ENCODE measurements around the gene PPP2R5B.

The PPP2R5B gene

GRCh38 chr11:64926689-64927088, 2.2 kb downstream of the PPP2R5B start:
- no peak overlapping the region for H3K4me3 ChIP-seq (ENCODE audit: low read depth, low read length)
- H3K4me1 ChIP-seq (ENCODE audit: control insufficient read depth, insufficient read depth, low read length), result no peaks in the 10 kb centered on the region
- no peaks in the 10 kb centered on the region for H3K9me3 ChIP-seq (ENCODE audit: control insufficient read depth, insufficient read depth, low read depth, low read length)
- CTCF ChIA-PET, result interaction anchor here (0.6 to 1.1 kb wide), 4 partner anchors 8 to 186 kb away, joined by 3 to 4 read pairs (median 4); no protein-coding TSS in a partner anchor
- POLR2A ChIA-PET, result interaction anchor here (1.3 kb wide), 1 partner anchor 9 kb away, joined by 3 read pairs; the partner anchor contains the start of gene GPHA2
- H3K27ac ChIP-seq (ENCODE audit: extremely low read depth, low read depth, low read length), result no peak overlapping the region
- H3K36me3 ChIP-seq (ENCODE audit: control insufficient read depth in 2 of 2, insufficient read depth in 1 of 2, low read length in 2 of 2), result peaks cover 0 to 43% of the 10 kb centered on the region in 2 experiments; a peak in 1 of 3 replicates
- TF ChIP-seq ZNF350 (tag by site-specific recombination; IDR thresholded peaks at IDR 0.05), result no peak

DNA sequence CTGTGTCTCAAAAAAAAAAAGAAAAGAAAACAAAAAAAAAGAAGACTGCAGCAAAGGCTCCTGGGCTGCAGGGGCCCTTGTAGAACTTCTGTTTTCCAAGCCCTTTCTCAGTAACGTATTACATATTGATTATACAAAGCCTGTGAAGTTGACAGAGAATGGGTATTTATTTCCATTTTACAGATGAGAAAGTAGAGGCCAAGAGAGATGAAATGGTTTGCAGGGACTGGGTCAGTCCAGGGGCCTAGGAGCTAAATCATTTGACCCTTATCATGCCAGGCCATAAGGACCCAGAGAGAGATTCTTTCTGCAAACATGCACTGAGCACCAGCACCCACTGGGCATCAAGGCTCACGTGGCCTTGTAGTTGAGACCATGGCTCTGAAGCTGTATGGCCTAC, 4.5 kb downstream of the PPP2R5B start:
- CTCF ChIA-PET, result no interaction called here
- peaks cover 0 to 65% of the 10 kb centered on the region in 2 experiments; a peak in 1 of 3 replicates for H3K36me3 ChIP-seq (ENCODE audit: control insufficient read depth in 2 of 2, insufficient read depth in 1 of 2, low read length in 2 of 2)

GRCh38 chr11:64929625-64930024, 5.1 kb downstream of the PPP2R5B start:
- Histone ChIP-seq H3K36me3 (ENCODE audit: control insufficient read depth in 2 of 2, insufficient read depth in 1 of 2, low read length in 2 of 2) (peaks cover 0 to 68% of the 10 kb centered on the region in 2 experiments; a peak in 1 of 3 replicates), H3K27ac (ENCODE audit: extremely low read depth, low read depth, low read length) (no peak overlapping the region), H3K9me3 (ENCODE audit: control insufficient read depth, insufficient read depth, low read depth, low read length) (no peaks in the 10 kb centered on the region), H3K4me3 (ENCODE audit: low read depth, low read length) (no peak overlapping the region), H3K4me1 (ENCODE audit: control insufficient read depth, insufficient read depth, low read length) (no peaks in the 10 kb centered on the region)
- CTCF ChIA-PET, result interaction anchor here (0.7 kb wide), 1 partner anchor 84 kb away, joined by 3 read pairs; the partner anchor contains the start of gene ARL2
- POLR2A ChIA-PET, result no interaction called here
- TF ChIP-seq ZNF76 (tag by site-specific recombination; IDR thresholded peaks at IDR 0.05; ENCODE audit: borderline replicate concordance, low read depth), result no peak
- TF ChIP-seq, protein P1, sequence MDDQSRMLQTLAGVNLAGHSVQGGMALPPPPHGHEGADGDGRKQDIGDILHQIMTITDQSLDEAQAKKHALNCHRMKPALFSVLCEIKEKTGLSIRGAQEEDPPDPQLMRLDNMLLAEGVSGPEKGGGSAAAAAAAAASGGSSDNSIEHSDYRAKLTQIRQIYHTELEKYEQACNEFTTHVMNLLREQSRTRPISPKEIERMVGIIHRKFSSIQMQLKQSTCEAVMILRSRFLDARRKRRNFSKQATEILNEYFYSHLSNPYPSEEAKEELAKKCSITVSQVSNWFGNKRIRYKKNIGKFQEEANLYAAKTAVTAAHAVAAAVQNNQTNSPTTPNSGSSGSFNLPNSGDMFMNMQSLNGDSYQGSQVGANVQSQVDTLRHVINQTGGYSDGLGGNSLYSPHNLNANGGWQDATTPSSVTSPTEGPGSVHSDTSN (CRISPR knock-in tag; IDR thresholded peaks at IDR 0.05), result no peak
- no peak for TF ChIP-seq ZNF677 (tag by site-specific recombination; IDR thresholded peaks at IDR 0.05)
- TF ChIP-seq ZNF837 (tag by site-specific recombination; IDR thresholded peaks at IDR 0.05), result no peak
- TF ChIP-seq ZSCAN4 (tag by site-specific recombination; IDR thresholded peaks at IDR 0.05), result no peak
- TF ChIP-seq KLF10 (tag by site-specific recombination; IDR thresholded peaks at IDR 0.05), result no peak
- no peak for TF ChIP-seq WT1 (tag by site-specific recombination; IDR thresholded peaks at IDR 0.05)
- no peak for TF ChIP-seq SCRT1 (tag by site-specific recombination; IDR thresholded peaks at IDR 0.05; ENCODE audit: borderline replicate concordance)
- TF ChIP-seq ZNF510 (tag by site-specific recombination; IDR thresholded peaks at IDR 0.05; ENCODE audit: insufficient replicate concordance), result no peak
- no peak for TF ChIP-seq ZNF169 (tag by site-specific recombination; IDR thresholded peaks at IDR 0.05)
- no peak for TF ChIP-seq ZNF624 (tag by site-specific recombination; IDR thresholded peaks at IDR 0.05)
- no peak for TF ChIP-seq ZNF354C (tag by site-specific recombination; IDR thresholded peaks at IDR 0.05; ENCODE audit: borderline replicate concordance, low read depth)
- TF ChIP-seq, protein P2, sequence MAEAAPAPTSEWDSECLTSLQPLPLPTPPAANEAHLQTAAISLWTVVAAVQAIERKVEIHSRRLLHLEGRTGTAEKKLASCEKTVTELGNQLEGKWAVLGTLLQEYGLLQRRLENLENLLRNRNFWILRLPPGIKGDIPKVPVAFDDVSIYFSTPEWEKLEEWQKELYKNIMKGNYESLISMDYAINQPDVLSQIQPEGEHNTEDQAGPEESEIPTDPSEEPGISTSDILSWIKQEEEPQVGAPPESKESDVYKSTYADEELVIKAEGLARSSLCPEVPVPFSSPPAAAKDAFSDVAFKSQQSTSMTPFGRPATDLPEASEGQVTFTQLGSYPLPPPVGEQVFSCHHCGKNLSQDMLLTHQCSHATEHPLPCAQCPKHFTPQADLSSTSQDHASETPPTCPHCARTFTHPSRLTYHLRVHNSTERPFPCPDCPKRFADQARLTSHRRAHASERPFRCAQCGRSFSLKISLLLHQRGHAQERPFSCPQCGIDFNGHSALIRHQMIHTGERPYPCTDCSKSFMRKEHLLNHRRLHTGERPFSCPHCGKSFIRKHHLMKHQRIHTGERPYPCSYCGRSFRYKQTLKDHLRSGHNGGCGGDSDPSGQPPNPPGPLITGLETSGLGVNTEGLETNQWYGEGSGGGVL (tag by site-specific recombination; IDR thresholded peaks at IDR 0.05), result no peak
- TF ChIP-seq ZFP69B (tag by site-specific recombination; IDR thresholded peaks at IDR 0.05), result no peak

More for the DNA sequence above, 4.5 kb downstream of the PPP2R5B start:
- H3K9me3 ChIP-seq (ENCODE audit: control insufficient read depth, insufficient read depth, low read depth, low read length), result no peaks in the 10 kb centered on the region
- H3K4me1 ChIP-seq (ENCODE audit: control insufficient read depth, insufficient read depth, low read length), result no peaks in the 10 kb centered on the region
- no peak overlapping the region for H3K4me3 ChIP-seq (ENCODE audit: low read depth, low read length)
- no peak for TF ChIP-seq ZNF174 (tag by site-specific recombination; IDR thresholded peaks at IDR 0.05)
- no peak for TF ChIP-seq ZSCAN4 (tag by site-specific recombination; IDR thresholded peaks at IDR 0.05)
- TF ChIP-seq ZNF776 (tag by site-specific recombination; IDR thresholded peaks at IDR 0.05; ENCODE audit: borderline replicate concordance), result no peak
- TF ChIP-seq OVOL3 (tag by site-specific recombination; IDR thresholded peaks at IDR 0.05), result no peak
- TF ChIP-seq ZNF433 (tag by site-specific recombination; IDR thresholded peaks at IDR 0.05; ENCODE audit: low read depth), result no peak
- TF ChIP-seq ZNF335 (tag by site-specific recombination; conservative IDR thresholded peaks at IDR 0.05), result no peak
- TF ChIP-seq ZFP3 (tag by site-specific recombination; IDR thresholded peaks at IDR 0.05; ENCODE audit: low read depth), result no peak
- no peak for TF ChIP-seq HOXA7 (CRISPR knock-in tag; IDR thresholded peaks at IDR 0.05; ENCODE audit: borderline replicate concordance)
- no peak for TF ChIP-seq ZFP69B (tag by site-specific recombination; IDR thresholded peaks at IDR 0.05)
- no peak for TF ChIP-seq YY2 (tag by site-specific recombination; IDR thresholded peaks at IDR 0.05)
- no peak for TF ChIP-seq PRDM6 (tag by site-specific recombination; IDR thresholded peaks at IDR 0.05)
- no peak for TF ChIP-seq ZNF747 (tag by site-specific recombination; IDR thresholded peaks at IDR 0.05)
- TF ChIP-seq ZNF157 (tag by site-specific recombination; IDR thresholded peaks at IDR 0.05), result no peak
- no peak for TF ChIP-seq ZNF274 (IDR thresholded peaks at IDR 0.05; ENCODE audit: low read length)
- no peak for TF ChIP-seq ZNF274 (tag by site-specific recombination; IDR thresholded peaks at IDR 0.05; ENCODE audit: borderline replicate concordance)
- POLR2A ChIA-PET, result no interaction called here
- no peak overlapping the region for H3K27ac ChIP-seq (ENCODE audit: extremely low read depth, low read depth, low read length)

Measured in HEK293 (cell line).